Neural progenitor cell (in vitro differentiated cells): ENCODE data around the gene MERTK.

Experiments used
- EZH2phosphoT487 ChIP-seq: fragments of 200-600 bp; sonication (generic); IDR thresholded peaks from 2 replicates; pipeline ENCODE4 v1.6.1; 2017; ENCODE audit warnings: antibody characterized with exemption
- TF ChIP-seq, protein P1 (sequence below): fragments of 200-600 bp; sonication (generic); IDR thresholded peaks from 2 replicates; pipeline ENCODE4 v1.5.1; 2017; ENCODE audit warnings: antibody characterized with exemption, mild to moderate bottlenecking

DNA sequence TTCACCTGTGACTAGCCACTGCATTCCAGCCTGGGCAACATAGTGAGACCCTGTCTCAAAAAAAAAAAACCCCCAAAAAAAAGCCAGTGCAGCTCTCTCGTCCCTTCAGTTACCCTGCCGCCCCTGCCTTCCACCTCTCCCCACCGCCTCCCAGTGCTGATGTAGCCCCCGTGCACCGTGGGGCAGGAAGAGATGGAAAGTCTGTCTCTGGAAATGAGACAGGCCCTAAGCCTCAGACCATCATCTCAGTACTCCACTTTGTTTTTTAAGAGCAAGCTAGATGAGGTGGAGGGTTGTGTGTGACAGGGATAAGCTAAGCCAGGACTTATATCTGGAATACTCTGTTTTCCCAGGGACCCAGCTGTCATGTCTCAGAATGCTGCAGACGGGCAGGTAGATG, 32.0 kb downstream of the MERTK start:
- TF ChIP-seq, protein P1, sequence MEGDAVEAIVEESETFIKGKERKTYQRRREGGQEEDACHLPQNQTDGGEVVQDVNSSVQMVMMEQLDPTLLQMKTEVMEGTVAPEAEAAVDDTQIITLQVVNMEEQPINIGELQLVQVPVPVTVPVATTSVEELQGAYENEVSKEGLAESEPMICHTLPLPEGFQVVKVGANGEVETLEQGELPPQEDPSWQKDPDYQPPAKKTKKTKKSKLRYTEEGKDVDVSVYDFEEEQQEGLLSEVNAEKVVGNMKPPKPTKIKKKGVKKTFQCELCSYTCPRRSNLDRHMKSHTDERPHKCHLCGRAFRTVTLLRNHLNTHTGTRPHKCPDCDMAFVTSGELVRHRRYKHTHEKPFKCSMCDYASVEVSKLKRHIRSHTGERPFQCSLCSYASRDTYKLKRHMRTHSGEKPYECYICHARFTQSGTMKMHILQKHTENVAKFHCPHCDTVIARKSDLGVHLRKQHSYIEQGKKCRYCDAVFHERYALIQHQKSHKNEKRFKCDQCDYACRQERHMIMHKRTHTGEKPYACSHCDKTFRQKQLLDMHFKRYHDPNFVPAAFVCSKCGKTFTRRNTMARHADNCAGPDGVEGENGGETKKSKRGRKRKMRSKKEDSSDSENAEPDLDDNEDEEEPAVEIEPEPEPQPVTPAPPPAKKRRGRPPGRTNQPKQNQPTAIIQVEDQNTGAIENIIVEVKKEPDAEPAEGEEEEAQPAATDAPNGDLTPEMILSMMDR, result no peak
- no peak for TF ChIP-seq EZH2phosphoT487
